C4-2B (cell line): Measurements from ENCODE around the gene TNFRSF13B.

Experiments used
- CTCF ChIP-seq: fragments of 450-650 bp; conservative IDR thresholded peaks from 2 replicates; pipeline ENCODE4 v1.5.1; 2017; ENCODE audit warnings: mild to moderate bottlenecking
- ZFX ChIP-seq: fragments of 450-650 bp; IDR thresholded peaks from 2 replicates; pipeline ENCODE4 v1.6.1; 2017

GRCh38 chr17:16987066-16987829 is 15.3 kb upstream of the TNFRSF13B start:
- no peak for TF ChIP-seq CTCF
- TF ChIP-seq ZFX: no peak
